HepG2 (cell line): ENCODE measurements around the gene CISD1. TPM values are rescaled to one million over a fixed set of nuclear protein-coding genes. Genes with fewer than 3 reads are reported as not detected.

ENCODE experiments used
- ESRRA ChIP-seq: sonication (generic); formaldehyde crosslinking; IDR thresholded peaks from 2 replicates; pipeline ENCODE4 v1.5.1; 2020; ENCODE audit warnings: mild to moderate bottlenecking, low read depth, missing genetic modification reagents
- KLF13 ChIP-seq: sonication (generic); formaldehyde crosslinking; IDR thresholded peaks from 2 replicates; pipeline ENCODE4 v1.4.0; 2020; ENCODE audit warnings: mild to moderate bottlenecking, missing genetic modification reagents
- NRL ChIP-seq: sonication (generic); formaldehyde crosslinking; IDR thresholded peaks from 2 replicates; pipeline ENCODE4 v1.5.0; 2020; ENCODE audit warnings: missing genetic modification reagents, mild to moderate bottlenecking, moderate library complexity, borderline replicate concordance
- RFXAP ChIP-seq: sonication (generic); formaldehyde crosslinking; IDR thresholded peaks from 2 replicates; pipeline ENCODE4 v1.4.0; 2020; ENCODE audit warnings: missing genetic modification reagents, borderline replicate concordance
- ZFP36 ChIP-seq: fragments of 150-350 bp; IDR thresholded peaks from 2 replicates; pipeline ENCODE4 v1.6.1; 2018; ENCODE audit warnings: borderline replicate concordance, low read length, low read depth; ENCODE audit not compliant: partially characterized antibody
- ZFP82 ChIP-seq: sonication (generic); formaldehyde crosslinking; IDR thresholded peaks from 2 replicates; pipeline ENCODE4 v1.5.1; 2020; ENCODE audit warnings: mild to moderate bottlenecking, missing genetic modification reagents, borderline replicate concordance
- ZNF224 ChIP-seq: sonication (generic); formaldehyde crosslinking; IDR thresholded peaks from 2 replicates; pipeline ENCODE4 v1.5.0; 2020; ENCODE audit warnings: mild to moderate bottlenecking, missing genetic modification reagents
- ZNF260 ChIP-seq: sonication (generic); formaldehyde crosslinking; IDR thresholded peaks from 2 replicates; pipeline ENCODE4 v1.4.0; 2020; ENCODE audit warnings: missing genetic modification reagents, low read depth, mild to moderate bottlenecking, borderline replicate concordance
- ZNF326 ChIP-seq: sonication (generic); formaldehyde crosslinking; IDR thresholded peaks from 2 replicates; pipeline ENCODE4 v1.4.0; 2020; ENCODE audit warnings: missing genetic modification reagents, borderline replicate concordance
- ZNF329 ChIP-seq: sonication (generic); formaldehyde crosslinking; IDR thresholded peaks from 2 replicates; pipeline ENCODE4 v1.9.0; 2021; ENCODE audit warnings: low read depth, mild to moderate bottlenecking, missing genetic modification reagents
- ZNF432 ChIP-seq: sonication (generic); formaldehyde crosslinking; IDR thresholded peaks from 2 replicates; pipeline ENCODE4 v1.5.0; 2020; ENCODE audit warnings: missing genetic modification reagents, mild to moderate bottlenecking, borderline replicate concordance
- ZNF614 ChIP-seq: IDR thresholded peaks from 2 replicates; pipeline ENCODE4 v1.6.1; 2018; ENCODE audit warnings: missing biosample characterization, missing genetic modification reagents, inconsistent platforms, borderline replicate concordance
- ZNF724P ChIP-seq: sonication (generic); formaldehyde crosslinking; IDR thresholded peaks from 2 replicates; pipeline ENCODE4 v1.8.0; 2022; ENCODE audit warnings: missing genetic modification reagents, borderline replicate concordance
- ZNF775 ChIP-seq: sonication (generic); formaldehyde crosslinking; IDR thresholded peaks from 2 replicates; pipeline ENCODE4 v1.4.0; 2020; ENCODE audit warnings: missing genetic modification reagents, mild to moderate bottlenecking, moderate library complexity, borderline replicate concordance
- ZNF790 ChIP-seq: sonication (generic); formaldehyde crosslinking; IDR thresholded peaks from 2 replicates; pipeline ENCODE4 v1.8.0; 2022; ENCODE audit warnings: missing genetic modification reagents, mild to moderate bottlenecking, borderline replicate concordance
- polyA plus RNA-seq, 8 experiments: library from polyadenylated mRNA; depleted of rRNA in 3 of 8; stranded (reverse) in 7 of 8; unstranded in 1 of 8; fragments of >200 nt; fragmentation: Illumina TruSeq in 4 of 8; extraction: Trizol in 4 of 8; gene quantifications; 2 replicates each; pipeline versions ENCODE4 v1.2.1 to v1.2.3, GENCODE V29; 2011 to 2016; ENCODE audit warnings: low read depth in 4 of 8, missing spikeins in 1 of 8, mixed read lengths in 1 of 8; ENCODE audit not compliant: insufficient read depth in 1 of 8
- total RNA-seq, 5 experiments: library from RNA; depleted of rRNA; stranded (reverse); fragments of >200 nt; fragmentation: Illumina TruSeq; extraction: Trizol; gene quantifications; 2 replicates each; pipeline ENCODE4 v1.2.3, GENCODE V29; 2016; ENCODE audit warnings: low read depth in 1 of 5
- TF ChIP-seq, protein P1 (sequence below): sonication (generic); formaldehyde crosslinking; IDR thresholded peaks from 2 replicates; pipeline ENCODE4 v1.5.0; 2020; ENCODE audit warnings: mild to moderate bottlenecking, missing genetic modification reagents
- TF ChIP-seq, protein P2 (sequence below), 2 experiments: sonication (generic) in 1 of 2; formaldehyde crosslinking in 1 of 2; IDR thresholded peaks; 2 replicates each; pipeline versions ENCODE4 v1.4.0 to v1.6.1; 2018 to 2020; ENCODE audit warnings: missing genetic modification reagents in 2 of 2, borderline replicate concordance in 1 of 2, low read depth in 1 of 2, mild to moderate bottlenecking in 1 of 2, missing biosample characterization in 1 of 2
- TF ChIP-seq, protein P3 (sequence below): fragments of 450-650 bp; IDR thresholded peaks from 2 replicates; pipeline ENCODE4 v1.6.1; 2016
- TF ChIP-seq, protein P4 (sequence below): sonication (generic); formaldehyde crosslinking; IDR thresholded peaks from 2 replicates; pipeline ENCODE4 v1.8.0; 2022; ENCODE audit warnings: missing genetic modification reagents, mild to moderate bottlenecking, moderate library complexity, borderline replicate concordance

Gene CISD1
- total and polyA plus RNA-seq, 2 of the 13 experiments (the other 11 are each of a cell fraction or from before 2014, with no cell fraction given): 63.4 to 78.9 TPM

DNA sequence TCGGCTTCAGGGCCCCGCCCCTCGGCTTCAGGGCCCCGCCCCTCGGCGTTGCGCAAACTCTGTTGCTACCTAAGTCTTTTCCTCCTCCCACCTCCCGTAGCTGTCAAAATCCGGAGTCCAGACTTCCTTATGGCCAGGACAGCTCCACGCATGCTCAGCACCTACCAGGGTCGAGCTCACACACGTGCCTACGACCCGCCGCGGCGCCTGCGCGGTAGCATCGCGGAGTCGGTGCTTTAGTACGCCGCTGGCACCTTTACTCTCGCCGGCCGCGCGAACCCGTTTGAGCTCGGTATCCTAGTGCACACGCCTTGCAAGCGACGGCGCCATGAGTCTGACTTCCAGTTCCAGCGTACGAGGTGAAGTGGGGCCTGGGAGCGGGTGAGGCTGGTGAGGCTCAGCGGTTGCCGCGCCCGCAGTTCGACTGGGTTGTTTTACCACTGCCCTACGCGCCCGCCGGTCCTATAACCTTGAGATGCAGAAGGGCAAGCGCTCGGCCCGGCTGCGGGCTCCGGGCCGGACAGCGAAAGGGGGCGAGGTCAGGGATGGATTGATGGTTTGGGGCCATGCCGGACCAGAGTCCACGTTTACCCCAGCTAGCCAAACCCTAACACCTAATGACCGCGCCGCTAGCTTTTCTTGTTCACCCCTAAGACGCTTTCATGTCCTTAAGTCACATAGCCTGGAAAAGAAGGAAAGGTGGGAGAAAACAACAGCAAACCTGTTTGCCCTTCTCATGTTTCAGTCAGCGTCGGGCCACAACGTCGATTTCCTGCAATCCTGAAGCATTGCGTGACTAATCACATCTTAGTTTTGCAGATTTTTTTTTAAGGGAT is at the start of gene CISD1 (continued):
- TF ChIP-seq, protein P1, sequence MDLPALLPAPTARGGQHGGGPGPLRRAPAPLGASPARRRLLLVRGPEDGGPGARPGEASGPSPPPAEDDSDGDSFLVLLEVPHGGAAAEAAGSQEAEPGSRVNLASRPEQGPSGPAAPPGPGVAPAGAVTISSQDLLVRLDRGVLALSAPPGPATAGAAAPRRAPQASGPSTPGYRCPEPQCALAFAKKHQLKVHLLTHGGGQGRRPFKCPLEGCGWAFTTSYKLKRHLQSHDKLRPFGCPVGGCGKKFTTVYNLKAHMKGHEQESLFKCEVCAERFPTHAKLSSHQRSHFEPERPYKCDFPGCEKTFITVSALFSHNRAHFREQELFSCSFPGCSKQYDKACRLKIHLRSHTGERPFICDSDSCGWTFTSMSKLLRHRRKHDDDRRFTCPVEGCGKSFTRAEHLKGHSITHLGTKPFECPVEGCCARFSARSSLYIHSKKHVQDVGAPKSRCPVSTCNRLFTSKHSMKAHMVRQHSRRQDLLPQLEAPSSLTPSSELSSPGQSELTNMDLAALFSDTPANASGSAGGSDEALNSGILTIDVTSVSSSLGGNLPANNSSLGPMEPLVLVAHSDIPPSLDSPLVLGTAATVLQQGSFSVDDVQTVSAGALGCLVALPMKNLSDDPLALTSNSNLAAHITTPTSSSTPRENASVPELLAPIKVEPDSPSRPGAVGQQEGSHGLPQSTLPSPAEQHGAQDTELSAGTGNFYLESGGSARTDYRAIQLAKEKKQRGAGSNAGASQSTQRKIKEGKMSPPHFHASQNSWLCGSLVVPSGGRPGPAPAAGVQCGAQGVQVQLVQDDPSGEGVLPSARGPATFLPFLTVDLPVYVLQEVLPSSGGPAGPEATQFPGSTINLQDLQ (CRISPR knock-in tag): peak; percentile 88; the same call in 1 of the 2 replicates
- TF ChIP-seq ZFP82 (peak; percentile 28; the same call in 1 of the 2 replicates), ZNF329 (CRISPR knock-in tag) (0 out of 2 replicates have a peak, but pooled peaks have one; percentile 28), NRL (CRISPR knock-in tag) (peak; percentile 98; the same call in 1 of the 2 replicates), ZFP36 (no peak), ZNF724P (CRISPR knock-in tag) (peak; percentile 99), ZNF224 (CRISPR knock-in tag) (peak; percentile 91), ZNF260 (CRISPR knock-in tag) (no peak), ESRRA (CRISPR knock-in tag) (peak; percentile 96), ZNF775 (CRISPR knock-in tag) (0 out of 2 replicates have a peak, but pooled peaks have one; percentile 7), RFXAP (CRISPR knock-in tag) (peak; percentile 92), ZNF326 (CRISPR knock-in tag) (no peak), ZNF432 (peak; percentile 57; the same call in 1 of the 2 replicates), KLF13 (peak; percentile 67; the same call in 1 of the 2 replicates), ZNF614 (CRISPR knock-in tag) (peak; percentile 90; the same call in 1 of the 2 replicates), ZNF790 (CRISPR knock-in tag) (peak; percentile 65; the same call in 1 of the 2 replicates)
- TF ChIP-seq, protein P2, sequence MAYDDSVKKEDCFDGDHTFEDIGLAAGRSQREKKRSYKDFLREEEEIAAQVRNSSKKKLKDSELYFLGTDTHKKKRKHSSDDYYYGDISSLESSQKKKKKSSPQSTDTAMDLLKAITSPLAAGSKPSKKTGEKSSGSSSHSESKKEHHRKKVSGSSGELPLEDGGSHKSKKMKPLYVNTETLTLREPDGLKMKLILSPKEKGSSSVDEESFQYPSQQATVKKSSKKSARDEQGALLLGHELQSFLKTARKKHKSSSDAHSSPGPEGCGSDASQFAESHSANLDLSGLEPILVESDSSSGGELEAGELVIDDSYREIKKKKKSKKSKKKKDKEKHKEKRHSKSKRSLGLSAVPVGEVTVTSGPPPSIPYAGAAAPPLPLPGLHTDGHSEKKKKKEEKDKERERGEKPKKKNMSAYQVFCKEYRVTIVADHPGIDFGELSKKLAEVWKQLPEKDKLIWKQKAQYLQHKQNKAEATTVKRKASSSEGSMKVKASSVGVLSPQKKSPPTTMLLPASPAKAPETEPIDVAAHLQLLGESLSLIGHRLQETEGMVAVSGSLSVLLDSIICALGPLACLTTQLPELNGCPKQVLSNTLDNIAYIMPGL (CRISPR knock-in tag; IDR thresholded peaks at IDR 0.05; ENCODE audit: borderline replicate concordance in 1 of 2, low read depth in 1 of 2): peak; percentile 54 to 90
- TF ChIP-seq, protein P3, sequence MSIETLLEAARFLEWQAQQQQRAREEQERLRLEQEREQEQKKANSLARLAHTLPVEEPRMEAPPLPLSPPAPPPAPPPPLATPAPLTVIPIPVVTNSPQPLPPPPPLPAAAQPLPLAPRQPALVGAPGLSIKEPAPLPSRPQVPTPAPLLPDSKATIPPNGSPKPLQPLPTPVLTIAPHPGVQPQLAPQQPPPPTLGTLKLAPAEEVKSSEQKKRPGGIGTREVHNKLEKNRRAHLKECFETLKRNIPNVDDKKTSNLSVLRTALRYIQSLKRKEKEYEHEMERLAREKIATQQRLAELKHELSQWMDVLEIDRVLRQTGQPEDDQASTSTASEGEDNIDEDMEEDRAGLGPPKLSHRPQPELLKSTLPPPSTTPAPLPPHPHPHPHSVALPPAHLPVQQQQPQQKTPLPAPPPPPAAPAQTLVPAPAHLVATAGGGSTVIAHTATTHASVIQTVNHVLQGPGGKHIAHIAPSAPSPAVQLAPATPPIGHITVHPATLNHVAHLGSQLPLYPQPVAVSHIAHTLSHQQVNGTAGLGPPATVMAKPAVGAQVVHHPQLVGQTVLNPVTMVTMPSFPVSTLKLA: peak; percentile 91
- TF ChIP-seq, protein P4, sequence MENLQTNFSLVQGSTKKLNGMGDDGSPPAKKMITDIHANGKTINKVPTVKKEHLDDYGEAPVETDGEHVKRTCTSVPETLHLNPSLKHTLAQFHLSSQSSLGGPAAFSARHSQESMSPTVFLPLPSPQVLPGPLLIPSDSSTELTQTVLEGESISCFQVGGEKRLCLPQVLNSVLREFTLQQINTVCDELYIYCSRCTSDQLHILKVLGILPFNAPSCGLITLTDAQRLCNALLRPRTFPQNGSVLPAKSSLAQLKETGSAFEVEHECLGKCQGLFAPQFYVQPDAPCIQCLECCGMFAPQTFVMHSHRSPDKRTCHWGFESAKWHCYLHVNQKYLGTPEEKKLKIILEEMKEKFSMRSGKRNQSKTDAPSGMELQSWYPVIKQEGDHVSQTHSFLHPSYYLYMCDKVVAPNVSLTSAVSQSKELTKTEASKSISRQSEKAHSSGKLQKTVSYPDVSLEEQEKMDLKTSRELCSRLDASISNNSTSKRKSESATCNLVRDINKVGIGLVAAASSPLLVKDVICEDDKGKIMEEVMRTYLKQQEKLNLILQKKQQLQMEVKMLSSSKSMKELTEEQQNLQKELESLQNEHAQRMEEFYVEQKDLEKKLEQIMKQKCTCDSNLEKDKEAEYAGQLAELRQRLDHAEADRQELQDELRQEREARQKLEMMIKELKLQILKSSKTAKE (CRISPR knock-in tag): peak; percentile 20; the same call in 1 of the 2 replicates
